Bronchial epithelial cell (primary cell): ENCODE results near the gene DMD. TPM values are rescaled to one million over a fixed set of nuclear protein-coding genes. Genes with fewer than 3 reads are reported as not detected.

Experiments
- DNase-seq: peaks from one replicate; pipeline ENCODE4 v3.0.0-alpha.2; 2010; ENCODE audit warnings: low read depth
- FAIRE-seq: peaks from 2 replicates; lab custom pipeline; 2011; peaks lifted over from hg19 to GRCh38; lab: Jason Lieb, UNC
- H3K27me3 ChIP-seq: 2 replicates; pipeline ENCODE4 v1.5.1; 2011; ENCODE audit warnings: low read length; ENCODE audit not compliant: control insufficient read depth, insufficient read depth
- H3K36me3 ChIP-seq: 2 replicates; pipeline ENCODE4 v1.5.1; 2011; ENCODE audit warnings: low read length; ENCODE audit not compliant: control insufficient read depth, insufficient read depth
- H3K4me3 ChIP-seq: 2 replicates; pipeline ENCODE4 v1.5.1; 2011; ENCODE audit warnings: mild to moderate bottlenecking, low read depth, low read length, control low read depth
- total RNA-seq: library from RNA; depleted of rRNA; stranded (reverse); fragments of >200 nt; gene quantifications from 2 replicates; pipeline ENCODE4 v1.2.1, GENCODE V29; 2014
- TF ChIP-seq, protein P1 (sequence below): IDR thresholded peaks from 2 replicates; pipeline ENCODE4 v1.5.1; 2011; ENCODE audit warnings: mild to moderate bottlenecking, moderate library complexity, low read length, control low read depth, inconsistent platforms; ENCODE audit not compliant: insufficient read depth, severe bottlenecking

Gene DMD
- total RNA-seq, 1 donor from 2014 or later: 4.5 TPM

- DNase-seq (no peak), FAIRE-seq (no peak)
- Histone ChIP-seq H3K27me3 (no peaks in the 10 kb centered on the region), H3K4me3 (no peak overlapping the region), H3K36me3 (no peaks in the 10 kb centered on the region)
- TF ChIP-seq, protein P1, sequence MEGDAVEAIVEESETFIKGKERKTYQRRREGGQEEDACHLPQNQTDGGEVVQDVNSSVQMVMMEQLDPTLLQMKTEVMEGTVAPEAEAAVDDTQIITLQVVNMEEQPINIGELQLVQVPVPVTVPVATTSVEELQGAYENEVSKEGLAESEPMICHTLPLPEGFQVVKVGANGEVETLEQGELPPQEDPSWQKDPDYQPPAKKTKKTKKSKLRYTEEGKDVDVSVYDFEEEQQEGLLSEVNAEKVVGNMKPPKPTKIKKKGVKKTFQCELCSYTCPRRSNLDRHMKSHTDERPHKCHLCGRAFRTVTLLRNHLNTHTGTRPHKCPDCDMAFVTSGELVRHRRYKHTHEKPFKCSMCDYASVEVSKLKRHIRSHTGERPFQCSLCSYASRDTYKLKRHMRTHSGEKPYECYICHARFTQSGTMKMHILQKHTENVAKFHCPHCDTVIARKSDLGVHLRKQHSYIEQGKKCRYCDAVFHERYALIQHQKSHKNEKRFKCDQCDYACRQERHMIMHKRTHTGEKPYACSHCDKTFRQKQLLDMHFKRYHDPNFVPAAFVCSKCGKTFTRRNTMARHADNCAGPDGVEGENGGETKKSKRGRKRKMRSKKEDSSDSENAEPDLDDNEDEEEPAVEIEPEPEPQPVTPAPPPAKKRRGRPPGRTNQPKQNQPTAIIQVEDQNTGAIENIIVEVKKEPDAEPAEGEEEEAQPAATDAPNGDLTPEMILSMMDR: no peak
Measured at GRCh38 chrX:31138124-31138523, 2073.2 kb downstream of the DMD start.

GRCh38 chrX:31136144-31136611 is 2075.2 kb downstream of the DMD start:
- no peak for DNase-seq
- TF ChIP-seq, protein P1: no peak
- H3K27me3 ChIP-seq: no peaks in the 10 kb centered on the region
- no peak for FAIRE-seq
- no peak overlapping the region for H3K4me3 ChIP-seq
- peaks cover 3% of the 10 kb centered on the region for H3K36me3 ChIP-seq

DNA sequence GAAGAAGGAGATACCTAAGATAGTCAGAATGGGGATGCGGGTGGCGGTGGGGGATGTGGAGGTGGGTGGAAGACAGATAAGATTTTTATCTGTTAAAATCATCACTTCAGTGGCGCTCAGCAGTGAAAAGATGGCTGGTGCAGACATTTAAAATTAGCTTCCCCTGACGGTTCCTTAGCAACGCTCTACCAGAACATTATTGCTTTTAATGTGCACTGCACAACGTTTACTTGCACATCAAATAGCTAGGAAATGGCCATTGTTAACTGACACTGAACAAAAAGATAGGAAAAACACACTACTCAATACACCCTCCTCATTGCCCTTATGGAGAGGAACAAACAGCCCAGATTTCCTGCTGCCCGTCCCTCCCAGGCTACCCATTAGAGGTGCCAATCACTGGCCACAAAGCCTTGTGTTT is 2078.5 kb downstream of the DMD start:
- DNase-seq (no peak), FAIRE-seq (no peak)
- Histone ChIP-seq H3K4me3 (no peak overlapping the region), H3K36me3 (peaks cover 3% of the 10 kb centered on the region), H3K27me3 (no peaks in the 10 kb centered on the region)
- TF ChIP-seq, protein P1: no peak

DNA sequence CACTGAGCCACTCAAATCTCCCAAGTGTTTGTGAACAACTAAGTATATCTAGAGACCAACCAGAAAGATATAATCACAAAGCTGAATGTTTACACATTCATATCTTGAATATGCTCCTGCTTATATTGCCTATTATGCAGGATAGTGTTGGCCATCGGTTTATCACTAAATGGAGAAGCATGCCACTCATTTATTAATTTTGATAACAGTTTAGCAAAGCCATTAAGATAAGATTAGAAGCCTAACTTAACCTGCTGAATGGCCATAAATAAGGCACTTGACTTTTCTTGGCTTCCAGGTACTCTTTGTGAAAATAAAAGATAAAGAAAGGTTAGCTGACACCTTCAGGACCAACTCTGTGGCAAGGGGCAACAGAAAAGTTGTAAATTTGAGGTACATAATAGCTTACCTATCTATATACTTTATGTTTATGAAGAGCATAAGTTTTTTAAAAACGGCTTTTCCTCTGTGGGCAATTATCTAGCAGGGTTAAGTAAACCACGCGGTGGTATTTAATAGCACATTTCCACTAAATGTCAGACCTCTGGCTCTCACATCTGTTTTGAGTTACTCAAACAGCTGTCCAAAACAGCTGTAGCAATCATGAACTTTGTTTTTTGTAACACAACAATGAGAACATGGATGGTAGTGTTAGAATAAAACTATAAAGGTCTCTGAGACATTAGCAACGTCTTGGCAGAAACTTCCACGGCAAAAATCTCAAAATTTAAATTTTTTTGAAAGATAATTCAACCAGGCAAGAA is 2080.7 kb downstream of the DMD start:
- Histone ChIP-seq H3K4me3 (no peak overlapping the region), H3K36me3 (peaks cover 3% of the 10 kb centered on the region), H3K27me3 (no peaks in the 10 kb centered on the region)
- no peak for DNase-seq
- FAIRE-seq: no peak
- TF ChIP-seq, protein P1: no peak

GRCh38 chrX:31128855-31129254 is 2082.5 kb downstream of the DMD start:
- Histone ChIP-seq H3K27me3 (no peaks in the 10 kb centered on the region), H3K36me3 (peaks cover 3% of the 10 kb centered on the region), H3K4me3 (no peak overlapping the region)
- DNase-seq: no peak
- TF ChIP-seq, protein P1: no peak
- no peak for FAIRE-seq

GRCh38 chrX:31127716-31128115 is 2083.6 kb downstream of the DMD start:
- FAIRE-seq: no peak
- TF ChIP-seq, protein P1: no peak
- Histone ChIP-seq H3K4me3 (no peak overlapping the region), H3K27me3 (no peaks in the 10 kb centered on the region), H3K36me3 (no peaks in the 10 kb centered on the region)
- no peak for DNase-seq
